K562 (cell line): ENCODE data around the gene ACTR1B. TPM values are rescaled to one million over a fixed set of nuclear protein-coding genes. Genes with fewer than 3 reads are reported as not detected.

Experiments used
- ASH1L ChIP-seq: fragments of 450-650 bp; IDR thresholded peaks from 2 replicates; pipeline ENCODE4 v1.6.1; 2018; ENCODE audit warnings: borderline replicate concordance, mild to moderate bottlenecking, low read depth; ENCODE audit not compliant: partially characterized antibody
- CBX1 ChIP-seq: sonication (generic); IDR thresholded peaks from 2 replicates; pipeline ENCODE4 v1.6.1; 2016; ENCODE audit warnings: antibody characterized with exemption, low read depth, mild to moderate bottlenecking
- CEBPZ ChIP-seq: fragments of 150-350 bp; IDR thresholded peaks from 2 replicates; pipeline ENCODE4 v1.6.1; 2014; ENCODE audit warnings: low read depth, mild to moderate bottlenecking, low read length, borderline replicate concordance
- E2F1 ChIP-seq: sonication (generic); formaldehyde crosslinking; IDR thresholded peaks from 2 replicates; pipeline ENCODE4 v1.8.1; 2023; ENCODE audit warnings: mild to moderate bottlenecking, missing genetic modification reagents, moderate library complexity
- E2F5 ChIP-seq: sonication (generic); formaldehyde crosslinking; IDR thresholded peaks from 2 replicates; pipeline ENCODE4 v1.8.0; 2022; ENCODE audit warnings: mild to moderate bottlenecking, missing genetic modification reagents
- FOXM1 ChIP-seq, 2 experiments: fragments of 450-650 bp in 1 of 2; sonication (generic) in 1 of 2; formaldehyde crosslinking in 1 of 2; IDR thresholded peaks; 2 replicates each; pipeline versions ENCODE4 v1.6.1 to v1.9.0; 2017 to 2022; ENCODE audit warnings: low read depth in 2 of 2, mild to moderate bottlenecking in 2 of 2, missing genetic modification reagents in 1 of 2, moderate library complexity in 1 of 2
- KDM2B ChIP-seq: fragments of 250-450 bp; sonication (Bioruptor Pico); IDR thresholded peaks from 2 replicates; pipeline ENCODE4 v1.8.0; 2021; ENCODE audit warnings: mild to moderate bottlenecking, moderate library complexity
- MITF ChIP-seq: IDR thresholded peaks from 2 replicates; pipeline ENCODE4 v1.6.1; 2014; ENCODE audit warnings: antibody characterized with exemption
- PHB ChIP-seq: fragments of 250-450 bp; sonication (Bioruptor Pico); IDR thresholded peaks from 2 replicates; pipeline ENCODE4 v1.5.0; 2021
- PTBP1 ChIP-seq: fragments of 200-400 bp; formaldehyde crosslinking; IDR thresholded peaks from 2 replicates; pipeline ENCODE4 v1.6.1; 2017; ENCODE audit warnings: low read depth, low read length
- STAT6 ChIP-seq: sonication (generic); formaldehyde crosslinking; IDR thresholded peaks from 2 replicates; pipeline ENCODE4 v1.8.1; 2023; ENCODE audit warnings: mild to moderate bottlenecking, missing genetic modification reagents
- TCF7 ChIP-seq: sonication (generic); IDR thresholded peaks from 2 replicates; pipeline ENCODE4 v1.6.1; 2016; ENCODE audit warnings: antibody characterized with exemption, borderline replicate concordance
- ZBTB17 ChIP-seq: fragments of 450-650 bp; formaldehyde crosslinking; IDR thresholded peaks from 2 replicates; pipeline ENCODE4 v1.4.0; 2020; ENCODE audit warnings: mild to moderate bottlenecking
- ZBTB43 ChIP-seq: sonication (generic); formaldehyde crosslinking; IDR thresholded peaks from 2 replicates; pipeline ENCODE4 v1.8.0; 2023; ENCODE audit warnings: mild to moderate bottlenecking, missing genetic modification reagents
- ZNF274 ChIP-seq: IDR thresholded peaks from 2 replicates; pipeline ENCODE4 v1.6.1; 2011; ENCODE audit warnings: low read depth, mild to moderate bottlenecking, low read length, moderate library complexity, borderline replicate concordance
- ZNF444 ChIP-seq: fragments of 250-450 bp; sonication (Bioruptor Pico); IDR thresholded peaks from 2 replicates; pipeline ENCODE4 v1.4.0; 2020; ENCODE audit warnings: mild to moderate bottlenecking, moderate library complexity
- polyA plus RNA-seq, 8 experiments: library from polyadenylated mRNA; depleted of rRNA in 4 of 8; stranded (reverse) in 5 of 8; unstranded in 3 of 8; fragments of >200 nt; fragmentation: Nextera tagmentation in 2 of 8; fragmentation: Illumina TruSeq in 1 of 8; extraction: Ambion mirVana in 2 of 8; extraction: Trizol in 1 of 8; gene quantifications; 2 replicates each; pipeline versions ENCODE4 v1.2.1 to v1.2.3, GENCODE V29; 2011 to 2014; ENCODE audit warnings: inconsistent platforms in 1 of 8, missing spikeins in 1 of 8
- total RNA-seq, 7 experiments: library from RNA; depleted of rRNA in 6 of 7; stranded (reverse); fragments of >200 nt in 6 of 7; fragmentation: Illumina TruSeq in 2 of 7; extraction: Trizol in 2 of 7; gene quantifications; 2 replicates each; pipeline versions ENCODE4 v1.2.1 to v1.2.3, GENCODE V29; 2011 to 2021; ENCODE audit warnings: low replicate concordance in 1 of 7

ACTR1B gene
- total and polyA plus RNA-seq, 9 of the 15 experiments (the other 6 are each of a cell fraction or from before 2014, with no cell fraction given), result 0.49 to 42.3 (median 22.5) TPM

GRCh38 chr2:97663962-97664635, at the start of gene ACTR1B (continued):
- no peak for TF ChIP-seq CEBPZ
- TF ChIP-seq E2F1 (CRISPR knock-in tag), result no peak
- no peak for TF ChIP-seq KDM2B (CRISPR knock-in tag)
- no peak for TF ChIP-seq PTBP1
- peak; percentile 46; the same call in 1 of the 2 replicates for TF ChIP-seq FOXM1 (IDR thresholded peaks at IDR 0.05; ENCODE audit: low read depth)
- no peak for TF ChIP-seq FOXM1 (CRISPR knock-in tag; IDR thresholded peaks at IDR 0.05; ENCODE audit: low read depth)
- peak; percentile 42 for TF ChIP-seq ASH1L
- TF ChIP-seq ZBTB17 (CRISPR knock-in tag), result no peak
- no peak for TF ChIP-seq ZNF274
- TF ChIP-seq ZNF444 (CRISPR knock-in tag), result 0 out of 2 replicates have a peak, but pooled peaks have one; percentile 36
- no peak for TF ChIP-seq TCF7
- TF ChIP-seq MITF, result no peak
- TF ChIP-seq CBX1, result no peak
- TF ChIP-seq ZBTB43, result no peak
- TF ChIP-seq STAT6 (CRISPR knock-in tag), result no peak
- TF ChIP-seq E2F5 (CRISPR knock-in tag), result no peak; the same call in 1 of the 2 replicates
- TF ChIP-seq PHB, result no peak
